ENCODE data around the gene AFAP1L2. TPM values are rescaled to one million over a fixed set of nuclear protein-coding genes. Genes with fewer than 3 reads are reported as not detected.
A peak's percentile ranks its signal among the peaks of the same experiment; 100 is the strongest.

The AFAP1L2 gene, protein sequence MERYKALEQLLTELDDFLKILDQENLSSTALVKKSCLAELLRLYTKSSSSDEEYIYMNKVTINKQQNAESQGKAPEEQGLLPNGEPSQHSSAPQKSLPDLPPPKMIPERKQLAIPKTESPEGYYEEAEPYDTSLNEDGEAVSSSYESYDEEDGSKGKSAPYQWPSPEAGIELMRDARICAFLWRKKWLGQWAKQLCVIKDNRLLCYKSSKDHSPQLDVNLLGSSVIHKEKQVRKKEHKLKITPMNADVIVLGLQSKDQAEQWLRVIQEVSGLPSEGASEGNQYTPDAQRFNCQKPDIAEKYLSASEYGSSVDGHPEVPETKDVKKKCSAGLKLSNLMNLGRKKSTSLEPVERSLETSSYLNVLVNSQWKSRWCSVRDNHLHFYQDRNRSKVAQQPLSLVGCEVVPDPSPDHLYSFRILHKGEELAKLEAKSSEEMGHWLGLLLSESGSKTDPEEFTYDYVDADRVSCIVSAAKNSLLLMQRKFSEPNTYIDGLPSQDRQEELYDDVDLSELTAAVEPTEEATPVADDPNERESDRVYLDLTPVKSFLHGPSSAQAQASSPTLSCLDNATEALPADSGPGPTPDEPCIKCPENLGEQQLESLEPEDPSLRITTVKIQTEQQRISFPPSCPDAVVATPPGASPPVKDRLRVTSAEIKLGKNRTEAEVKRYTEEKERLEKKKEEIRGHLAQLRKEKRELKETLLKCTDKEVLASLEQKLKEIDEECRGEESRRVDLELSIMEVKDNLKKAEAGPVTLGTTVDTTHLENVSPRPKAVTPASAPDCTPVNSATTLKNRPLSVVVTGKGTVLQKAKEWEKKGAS
- total RNA-seq (2014; rRNA removed; shearing (Covaris generic)): 1.3 and 2.1 TPM in 2 replicates

- no peak within 1 kb of the TSS for H3K27ac ChIP-seq
- H3K4me1 ChIP-seq (replicated peaks): peaks cover 20% of the 10 kb centered on the region
- H3K4me3 ChIP-seq: peak within 1 kb of the TSS; percentile 44
- no peak for DNase-seq (ENCODE audit: low read depth in 1 of 2, low spot score in 2 of 2)
- peaks cover 28% of the 10 kb centered on the region for H3K27me3 ChIP-seq (replicated peaks)
- H3K36me3 ChIP-seq: no peaks in the 10 kb centered on the region
- H3K9me3 ChIP-seq (replicated peaks): no peaks in the 10 kb centered on the region
Observed at GRCh38 chr10:114404171-114405010, at the start of gene AFAP1L2. Gene AFAP1L2 (minus strand): TSS chr10:114404502. CDS start chr10:114404455, 47 bp downstream.

DNA sequence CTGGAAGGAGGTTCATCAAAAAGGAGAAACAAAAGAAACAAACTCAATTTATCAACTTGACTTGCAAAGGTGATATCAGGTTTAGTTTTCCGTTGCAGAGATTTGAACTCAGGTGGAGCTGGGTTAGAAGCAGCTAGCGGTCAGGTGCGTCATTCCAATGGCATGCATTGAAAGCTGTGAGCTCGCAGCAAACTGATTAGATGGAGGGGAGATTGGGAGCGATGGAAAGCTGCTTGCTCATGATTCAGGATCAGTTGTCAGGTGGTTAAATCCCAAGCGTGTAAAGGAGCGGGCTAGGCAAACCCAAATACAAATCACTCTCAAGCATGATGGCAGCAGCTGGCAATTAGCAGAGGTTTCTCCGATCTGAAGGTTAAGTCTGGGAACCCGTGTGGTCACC is 49.3 kb upstream of the AFAP1L2 start:
- H3K4me3 ChIP-seq: no peak overlapping the region
- no peaks in the 10 kb centered on the region for H3K9me3 ChIP-seq (replicated peaks)
- no peaks in the 10 kb centered on the region for H3K27me3 ChIP-seq (replicated peaks)
- H3K27ac ChIP-seq: no peak overlapping the region
- no peaks in the 10 kb centered on the region for H3K36me3 ChIP-seq
- no peaks in the 10 kb centered on the region for H3K4me1 ChIP-seq (replicated peaks)
- no peak for DNase-seq (ENCODE audit: low read depth in 1 of 2, low spot score in 2 of 2)

GRCh38 chr10:114448897-114449296 is 44.6 kb upstream of the AFAP1L2 start:
- no peak overlapping the region for H3K27ac ChIP-seq
- no peaks in the 10 kb centered on the region for H3K9me3 ChIP-seq (replicated peaks)
- no peak for DNase-seq (ENCODE audit: low read depth in 1 of 2, low spot score in 2 of 2)
- H3K4me1 ChIP-seq (replicated peaks): no peaks in the 10 kb centered on the region
- H3K27me3 ChIP-seq (replicated peaks): no peaks in the 10 kb centered on the region
- H3K4me3 ChIP-seq: no peak overlapping the region
- no peaks in the 10 kb centered on the region for H3K36me3 ChIP-seq

DNA sequence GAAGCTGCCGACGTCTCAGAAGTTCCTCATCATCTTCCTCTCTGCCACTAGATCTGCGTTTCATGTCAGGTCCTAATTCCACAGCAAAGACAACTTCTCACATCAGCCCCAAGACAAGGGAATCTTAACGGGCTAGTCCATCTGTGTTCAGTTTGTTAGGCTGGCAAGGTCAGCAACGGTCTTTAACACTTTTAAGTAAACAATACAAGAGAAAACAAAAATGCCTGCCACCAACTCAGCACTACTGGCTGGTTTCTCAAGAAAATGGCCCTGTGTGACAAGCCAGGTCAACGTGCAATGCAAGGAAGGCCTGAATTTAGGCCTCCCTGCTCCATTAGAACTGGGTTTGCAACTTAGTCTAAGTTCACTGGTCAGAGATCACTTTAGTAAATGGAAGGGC is 41.0 kb upstream of the AFAP1L2 start:
- H3K9me3 ChIP-seq (replicated peaks): no peaks in the 10 kb centered on the region
- H3K4me3 ChIP-seq: no peak overlapping the region
- H3K27me3 ChIP-seq (replicated peaks): no peaks in the 10 kb centered on the region
- no peaks in the 10 kb centered on the region for H3K36me3 ChIP-seq
- no peaks in the 10 kb centered on the region for H3K4me1 ChIP-seq (replicated peaks)
- no peak overlapping the region for H3K27ac ChIP-seq
- no peak for DNase-seq (ENCODE audit: low read depth in 1 of 2, low spot score in 2 of 2)

DNA sequence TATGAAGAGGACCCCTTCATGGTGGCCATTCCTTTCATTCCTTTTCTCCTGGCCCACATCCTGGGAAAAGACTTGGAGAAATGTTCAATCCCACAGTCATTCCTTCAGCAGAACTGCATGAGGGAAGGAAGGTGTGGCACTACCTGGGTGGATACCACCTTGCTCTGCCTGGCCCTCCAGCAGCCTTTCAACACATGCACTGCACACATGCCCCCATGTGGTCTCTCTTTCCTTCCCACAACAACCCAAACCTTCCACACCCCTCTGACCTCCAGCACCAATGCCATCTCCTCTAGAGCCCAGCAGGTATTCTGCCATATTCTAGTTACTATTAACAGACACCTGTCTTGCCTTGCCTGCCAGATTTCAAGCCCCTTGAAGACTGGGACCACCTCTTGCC is 40.5 kb upstream of the AFAP1L2 start:
- DNase-seq (ENCODE audit: low read depth in 1 of 2, low spot score in 2 of 2): no peak
- Histone ChIP-seq H3K36me3 (no peaks in the 10 kb centered on the region), H3K27ac (no peak overlapping the region), H3K4me1 (replicated peaks) (no peaks in the 10 kb centered on the region), H3K4me3 (no peak overlapping the region), H3K9me3 (replicated peaks) (no peaks in the 10 kb centered on the region), H3K27me3 (replicated peaks) (no peaks in the 10 kb centered on the region)

DNA sequence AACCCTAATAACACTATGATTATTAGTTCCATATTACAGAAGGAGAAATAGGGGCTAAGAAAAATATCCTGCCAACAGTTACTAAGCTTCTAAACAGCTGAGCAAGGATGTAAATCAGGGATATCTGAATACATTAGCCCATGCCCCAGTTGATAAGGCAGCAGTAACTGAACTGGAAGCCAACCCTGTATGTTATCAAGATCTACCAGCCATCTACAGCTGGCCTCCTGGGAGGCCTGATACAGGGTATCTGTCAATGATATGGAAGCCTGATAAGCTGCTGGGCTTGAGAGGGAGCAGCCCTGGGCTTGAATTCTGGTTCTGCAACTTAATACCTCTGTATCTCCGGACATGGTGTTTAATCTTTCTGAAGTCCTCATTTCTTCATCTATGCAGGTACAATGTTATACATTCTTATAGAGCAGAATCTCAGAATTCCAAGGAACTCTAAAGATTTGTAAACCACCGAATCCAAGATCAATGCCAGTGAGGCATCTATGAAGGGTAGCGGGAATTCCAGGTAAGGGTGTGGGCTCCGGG is 37.9 kb upstream of the AFAP1L2 start:
- peaks cover 8% of the 10 kb centered on the region for H3K36me3 ChIP-seq
- H3K4me1 ChIP-seq (replicated peaks): no peaks in the 10 kb centered on the region
- no peaks in the 10 kb centered on the region for H3K9me3 ChIP-seq (replicated peaks)

DNA sequence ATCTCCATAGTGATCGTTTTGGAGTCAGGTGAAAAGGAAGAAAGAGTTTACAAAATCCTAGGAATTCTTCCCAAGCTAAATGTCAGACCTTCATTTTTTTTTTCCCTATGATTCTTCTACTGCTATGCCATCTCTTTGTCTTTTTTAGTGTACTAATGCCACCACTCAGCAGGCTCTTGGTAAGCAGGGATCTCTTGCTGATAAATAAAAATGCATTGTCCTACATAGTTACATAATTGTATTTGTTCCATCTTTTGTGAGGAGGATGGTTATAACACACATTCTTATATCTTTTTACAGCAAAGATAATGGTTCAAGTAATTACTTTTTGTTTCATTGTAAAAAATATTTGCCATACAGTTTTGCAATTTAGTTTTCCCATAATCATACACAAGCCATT is 36.8 kb upstream of the AFAP1L2 start:
- no peak overlapping the region for H3K4me3 ChIP-seq
- peaks cover 8% of the 10 kb centered on the region for H3K36me3 ChIP-seq
- DNase-seq (ENCODE audit: low read depth in 1 of 2, low spot score in 2 of 2): no peak

More for the DNA sequence above, 37.9 kb upstream of the AFAP1L2 start:
- no peaks in the 10 kb centered on the region for H3K27me3 ChIP-seq (replicated peaks)
- no peak overlapping the region for H3K27ac ChIP-seq
- DNase-seq (ENCODE audit: low read depth in 1 of 2, low spot score in 2 of 2): no peak
- H3K4me3 ChIP-seq: no peak overlapping the region

DNA sequence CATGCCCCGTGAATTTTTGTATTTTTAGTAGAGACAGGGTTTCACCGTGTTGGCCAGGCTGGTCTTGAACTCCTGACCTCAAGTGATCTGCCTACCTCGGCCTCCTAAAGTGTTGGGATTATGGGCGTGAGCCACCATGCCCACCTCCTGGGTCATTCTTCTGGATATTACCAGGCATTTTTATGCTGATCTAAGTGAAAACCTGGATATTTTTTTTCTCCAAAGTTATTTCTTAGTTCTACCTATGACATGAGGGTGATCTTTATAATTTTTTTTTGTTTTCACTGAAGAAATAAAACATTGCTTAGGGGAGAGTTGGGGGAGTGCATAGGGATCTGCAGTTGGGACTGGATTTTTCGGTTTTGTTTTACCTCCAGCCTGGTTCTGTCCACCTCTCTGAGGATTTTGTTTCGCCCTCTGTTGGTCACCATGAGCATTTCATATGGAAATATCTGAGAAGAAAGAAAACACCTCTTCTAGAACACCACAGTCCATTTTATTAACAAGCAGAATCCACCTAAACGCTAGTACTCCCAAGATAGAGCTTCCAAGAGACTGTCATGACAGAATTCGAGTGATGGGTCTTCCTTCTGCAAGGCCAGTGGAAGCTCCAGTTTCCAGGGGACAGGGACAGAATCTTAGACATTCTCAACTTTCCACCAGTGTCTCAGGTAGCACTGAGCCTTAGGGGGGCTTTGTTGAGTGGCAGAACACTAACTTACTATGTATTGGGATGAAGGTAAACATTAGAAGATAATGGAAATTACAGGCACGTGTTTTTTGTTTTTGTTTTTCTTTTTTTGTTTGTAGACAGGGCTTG is 33.4 kb upstream of the AFAP1L2 start:
- peak in 1 of 2 experiments; percentile 39 for DNase-seq (ENCODE audit: low read depth in 1 of 2, low spot score in 2 of 2)
- Histone ChIP-seq H3K4me1 (replicated peaks) (no peaks in the 10 kb centered on the region), H3K4me3 (no peak overlapping the region), H3K27me3 (replicated peaks) (no peaks in the 10 kb centered on the region), H3K27ac (no peak overlapping the region), H3K9me3 (replicated peaks) (no peaks in the 10 kb centered on the region), H3K36me3 (peaks cover 8% of the 10 kb centered on the region)

More for the DNA sequence above, 36.8 kb upstream of the AFAP1L2 start:
- Histone ChIP-seq H3K27ac (no peak overlapping the region), H3K9me3 (replicated peaks) (no peaks in the 10 kb centered on the region), H3K4me1 (replicated peaks) (no peaks in the 10 kb centered on the region), H3K27me3 (replicated peaks) (no peaks in the 10 kb centered on the region)

GRCh38 chr10:114436941-114437340 is 32.6 kb upstream of the AFAP1L2 start:
- DNase-seq (ENCODE audit: low read depth in 1 of 2, low spot score in 2 of 2): no peak
- H3K4me1 ChIP-seq (replicated peaks): peaks cover 3% of the 10 kb centered on the region
- H3K27me3 ChIP-seq (replicated peaks): no peaks in the 10 kb centered on the region
- no peak overlapping the region for H3K27ac ChIP-seq
- no peaks in the 10 kb centered on the region for H3K9me3 ChIP-seq (replicated peaks)
- H3K4me3 ChIP-seq: no peak overlapping the region
- H3K36me3 ChIP-seq: peaks cover 8% of the 10 kb centered on the region

GRCh38 chr10:114432566-114433093 is 28.3 kb upstream of the AFAP1L2 start:
- Histone ChIP-seq H3K4me1 (replicated peaks) (peaks cover 15% of the 10 kb centered on the region), H3K27me3 (replicated peaks) (no peaks in the 10 kb centered on the region), H3K9me3 (replicated peaks) (no peaks in the 10 kb centered on the region), H3K36me3 (no peaks in the 10 kb centered on the region), H3K27ac (no peak overlapping the region), H3K4me3 (no peak overlapping the region)
- DNase-seq (ENCODE audit: low read depth in 1 of 2, low spot score in 2 of 2): no peak

- Histone ChIP-seq H3K27ac (no peak overlapping the region), H3K4me3 (no peak overlapping the region), H3K4me1 (replicated peaks) (peaks cover 15% of the 10 kb centered on the region), H3K36me3 (no peaks in the 10 kb centered on the region), H3K9me3 (replicated peaks) (no peaks in the 10 kb centered on the region), H3K27me3 (replicated peaks) (no peaks in the 10 kb centered on the region)
- DNase-seq (ENCODE audit: low read depth in 1 of 2, low spot score in 2 of 2): peak in 1 of 2 experiments; percentile 26
Observed at GRCh38 chr10:114431414-114432135, 27.3 kb upstream of the AFAP1L2 start.

Data from SJSA1 (cell line).